HEK293 (cell line): Measurements from ENCODE around the gene SENP7.

Experiments
- CTCF ChIA-PET: fragments of 350-600 bp; formaldehyde crosslinking; extraction: SDS; loops from one replicate; lab custom pipeline; 2021; ENCODE audit warnings: antibody characterized with exemption; lab: Yijun Ruan, JAX
- POLR2A ChIA-PET: fragments of 300-600 bp; formaldehyde crosslinking; extraction: SDS; loops from one replicate; lab custom pipeline; 2020; ENCODE audit warnings: antibody characterized with exemption, inconsistent platforms; lab: Yijun Ruan, JAX
- H3K27ac ChIP-seq: fragments of 200-500 bp; sonication (Bioruptor generic); 2 replicates; pipeline ENCODE4 v1.5.1; 2014; ENCODE audit warnings: low read depth, low read length, control low read depth, inconsistent platforms; ENCODE audit errors: extremely low read depth
- H3K36me3 ChIP-seq, 2 experiments: fragments of 200-500 bp in 1 of 2; sonication (Bioruptor generic) in 1 of 2; 1 replicate in 1 of 2; 2 replicates in 1 of 2; pipeline ENCODE4 v1.5.1; 2014 to 2017; ENCODE audit warnings: inconsistent platforms in 2 of 2, low read length in 2 of 2; ENCODE audit not compliant: control insufficient read depth in 2 of 2, insufficient read depth in 1 of 2
- H3K4me1 ChIP-seq: fragments of 200-500 bp; sonication (Bioruptor generic); 2 replicates; pipeline ENCODE4 v1.5.1; 2014; ENCODE audit warnings: mild to moderate bottlenecking, low read length, inconsistent platforms; ENCODE audit not compliant: control insufficient read depth, insufficient read depth
- H3K4me3 ChIP-seq: 2 replicates; pipeline ENCODE4 v1.5.1; 2011; ENCODE audit warnings: low read depth, mild to moderate bottlenecking, control low read depth, low read length, moderate library complexity
- H3K9me3 ChIP-seq: fragments of 200-500 bp; sonication (Bioruptor generic); 2 replicates; pipeline ENCODE4 v1.5.1; 2014; ENCODE audit warnings: low read depth, low read length, inconsistent platforms; ENCODE audit not compliant: control insufficient read depth, insufficient read depth
- GLIS1 ChIP-seq: fragments of 450-650 bp; formaldehyde crosslinking; IDR thresholded peaks from 2 replicates; pipeline ENCODE4 v1.5.1; 2016; ENCODE audit warnings: missing biosample characterization, missing genetic modification characterization
- GLIS2 ChIP-seq: fragments of 450-650 bp; formaldehyde crosslinking; IDR thresholded peaks from 2 replicates; pipeline ENCODE4 v1.5.1; 2016; ENCODE audit warnings: missing biosample characterization, missing genetic modification characterization
- KLF16 ChIP-seq: fragments of 450-650 bp; formaldehyde crosslinking; IDR thresholded peaks from 2 replicates; pipeline ENCODE4 v1.5.1; 2017; ENCODE audit warnings: missing biosample characterization, missing genetic modification characterization
- RBAK ChIP-seq: fragments of 450-650 bp; formaldehyde crosslinking; IDR thresholded peaks from 2 replicates; pipeline ENCODE4 v1.5.1; 2016; ENCODE audit warnings: missing biosample characterization, missing genetic modification characterization
- REST ChIP-seq: fragments of 450-650 bp; formaldehyde crosslinking; IDR thresholded peaks from 2 replicates; pipeline ENCODE4 v1.5.1; 2016; ENCODE audit warnings: missing biosample characterization, missing genetic modification characterization
- SP2 ChIP-seq: fragments of 450-650 bp; formaldehyde crosslinking; IDR thresholded peaks from 2 replicates; pipeline ENCODE4 v1.5.1; 2016; ENCODE audit warnings: missing biosample characterization, missing genetic modification characterization
- SP7 ChIP-seq: fragments of 450-650 bp; formaldehyde crosslinking; IDR thresholded peaks from 2 replicates; pipeline ENCODE4 v1.5.1; 2016; ENCODE audit warnings: missing biosample characterization, missing genetic modification characterization
- ZBTB11 ChIP-seq: fragments of 450-650 bp; formaldehyde crosslinking; conservative IDR thresholded peaks from 2 replicates; pipeline ENCODE4 v1.5.1; 2016; ENCODE audit warnings: low read depth, missing biosample characterization, missing genetic modification characterization
- ZNF214 ChIP-seq: fragments of 450-650 bp; formaldehyde crosslinking; IDR thresholded peaks from 2 replicates; pipeline ENCODE4 v1.5.1; 2017; ENCODE audit warnings: missing biosample characterization, mild to moderate bottlenecking, missing genetic modification characterization, borderline replicate concordance
- ZNF280C ChIP-seq: fragments of 450-650 bp; formaldehyde crosslinking; IDR thresholded peaks from 2 replicates; pipeline ENCODE4 v1.5.1; 2016; ENCODE audit warnings: missing biosample characterization, missing genetic modification characterization
- ZNF324 ChIP-seq: fragments of 450-650 bp; formaldehyde crosslinking; IDR thresholded peaks from 2 replicates; pipeline ENCODE4 v1.5.1; 2016; ENCODE audit warnings: missing biosample characterization, missing genetic modification characterization
- ZNF354C ChIP-seq: fragments of 450-650 bp; formaldehyde crosslinking; IDR thresholded peaks from 2 replicates; pipeline ENCODE4 v1.5.1; 2016; ENCODE audit warnings: missing biosample characterization, missing genetic modification characterization, low read depth, borderline replicate concordance
- ZNF544 ChIP-seq: fragments of 450-650 bp; formaldehyde crosslinking; IDR thresholded peaks from 2 replicates; pipeline ENCODE4 v1.5.0; 2017; ENCODE audit warnings: missing biosample characterization, missing genetic modification characterization
- ZNF585B ChIP-seq: fragments of 450-650 bp; formaldehyde crosslinking; IDR thresholded peaks from 2 replicates; pipeline ENCODE4 v1.5.1; 2016; ENCODE audit warnings: missing biosample characterization, missing genetic modification characterization
- ZNF639 ChIP-seq: fragments of 450-650 bp; formaldehyde crosslinking; IDR thresholded peaks from 2 replicates; pipeline ENCODE4 v1.5.1; 2016; ENCODE audit warnings: missing biosample characterization, missing genetic modification characterization
- ZNF777 ChIP-seq: fragments of 450-650 bp; formaldehyde crosslinking; IDR thresholded peaks from 2 replicates; pipeline ENCODE4 v1.5.1; 2017; ENCODE audit warnings: missing biosample characterization, missing genetic modification characterization, borderline replicate concordance

SENP7 gene

GRCh38 chr3:101549473-101549872 is 36.5 kb upstream of the SENP7 start:
- ChIA-PET POLR2A (no interaction called here), CTCF (no interaction called here)
- H3K27ac ChIP-seq, result no peak overlapping the region
- H3K4me3 ChIP-seq, result no peak overlapping the region
- H3K4me1 ChIP-seq, result no peaks in the 10 kb centered on the region
- no peaks in the 10 kb centered on the region for H3K36me3 ChIP-seq
- H3K9me3 ChIP-seq, result no peaks in the 10 kb centered on the region
- TF ChIP-seq ZNF324 (tag by site-specific recombination) (no peak), KLF16 (tag by site-specific recombination) (no peak), GLIS1 (no peak), ZBTB11 (tag by site-specific recombination) (no peak), RBAK (tag by site-specific recombination) (no peak), ZNF544 (tag by site-specific recombination) (no peak), ZNF354C (tag by site-specific recombination) (no peak), GLIS2 (no peak), ZNF639 (tag by site-specific recombination) (no peak), ZNF585B (tag by site-specific recombination) (no peak), SP7 (tag by site-specific recombination) (no peak), REST (tag by site-specific recombination) (no peak), ZNF214 (tag by site-specific recombination) (no peak), ZNF777 (no peak), ZNF280C (tag by site-specific recombination) (no peak), SP2 (tag by site-specific recombination) (no peak)
